AG09319 (cell line): ENCODE results near the gene SOS1.

ENCODE experiments used
- DNase-seq: peaks from one replicate; pipeline ENCODE4 v3.0.0-alpha.2; 2010; ENCODE audit warnings: low read depth; ENCODE audit errors: extremely low read depth
- TF ChIP-seq, protein P1 (sequence below): IDR thresholded peaks from 2 replicates; pipeline ENCODE4 v1.5.1; 2011; ENCODE audit warnings: low read depth, mild to moderate bottlenecking, inconsistent platforms, low read length, moderate library complexity

SOS1 gene

GRCh38 chr2:39154944-39155343 lies 34.1 kb upstream of the SOS1 start:
- no peak for DNase-seq
- TF ChIP-seq, protein P1, sequence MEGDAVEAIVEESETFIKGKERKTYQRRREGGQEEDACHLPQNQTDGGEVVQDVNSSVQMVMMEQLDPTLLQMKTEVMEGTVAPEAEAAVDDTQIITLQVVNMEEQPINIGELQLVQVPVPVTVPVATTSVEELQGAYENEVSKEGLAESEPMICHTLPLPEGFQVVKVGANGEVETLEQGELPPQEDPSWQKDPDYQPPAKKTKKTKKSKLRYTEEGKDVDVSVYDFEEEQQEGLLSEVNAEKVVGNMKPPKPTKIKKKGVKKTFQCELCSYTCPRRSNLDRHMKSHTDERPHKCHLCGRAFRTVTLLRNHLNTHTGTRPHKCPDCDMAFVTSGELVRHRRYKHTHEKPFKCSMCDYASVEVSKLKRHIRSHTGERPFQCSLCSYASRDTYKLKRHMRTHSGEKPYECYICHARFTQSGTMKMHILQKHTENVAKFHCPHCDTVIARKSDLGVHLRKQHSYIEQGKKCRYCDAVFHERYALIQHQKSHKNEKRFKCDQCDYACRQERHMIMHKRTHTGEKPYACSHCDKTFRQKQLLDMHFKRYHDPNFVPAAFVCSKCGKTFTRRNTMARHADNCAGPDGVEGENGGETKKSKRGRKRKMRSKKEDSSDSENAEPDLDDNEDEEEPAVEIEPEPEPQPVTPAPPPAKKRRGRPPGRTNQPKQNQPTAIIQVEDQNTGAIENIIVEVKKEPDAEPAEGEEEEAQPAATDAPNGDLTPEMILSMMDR = no peak

DNA sequence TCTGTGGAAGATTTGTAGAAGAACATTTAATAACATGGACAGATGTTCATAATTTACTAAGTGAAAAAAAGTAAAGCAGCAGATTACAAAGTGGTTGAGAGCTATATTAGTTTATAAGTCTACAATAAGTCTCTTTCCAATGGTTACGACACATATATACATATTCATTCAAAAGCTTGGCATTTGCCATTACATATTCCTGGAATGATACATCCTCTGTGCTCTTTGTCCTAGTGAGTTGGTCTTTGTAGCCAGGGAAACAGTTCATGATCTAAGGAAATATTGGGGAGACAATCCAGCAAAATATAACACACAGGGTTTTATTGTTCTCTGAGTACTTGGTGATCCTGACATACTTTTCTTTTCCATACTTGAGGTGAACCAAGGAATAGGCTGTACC lies 32.5 kb upstream of the SOS1 start:
- TF ChIP-seq, protein P1 = no peak
- no peak for DNase-seq

DNA sequence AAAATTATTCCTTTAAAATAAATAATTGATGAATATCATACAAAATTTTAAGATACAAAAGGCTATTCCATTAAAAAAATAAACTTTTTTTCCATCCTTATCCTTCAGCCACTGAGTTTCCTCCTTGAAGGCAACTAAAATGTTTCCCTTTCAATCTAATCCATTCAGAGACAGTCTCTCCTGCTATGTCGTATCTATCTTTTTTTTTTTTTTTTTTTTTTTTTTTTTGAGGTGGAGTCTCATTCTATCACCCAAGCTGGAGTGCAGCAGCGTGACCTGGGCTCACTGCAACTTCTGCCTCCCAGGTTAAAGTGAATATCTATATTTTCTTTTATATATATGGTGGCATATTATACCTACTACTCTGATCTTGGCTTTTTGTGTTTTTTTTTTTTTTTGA lies 31.7 kb upstream of the SOS1 start:
- TF ChIP-seq, protein P1 = no peak
- no peak for DNase-seq

DNA sequence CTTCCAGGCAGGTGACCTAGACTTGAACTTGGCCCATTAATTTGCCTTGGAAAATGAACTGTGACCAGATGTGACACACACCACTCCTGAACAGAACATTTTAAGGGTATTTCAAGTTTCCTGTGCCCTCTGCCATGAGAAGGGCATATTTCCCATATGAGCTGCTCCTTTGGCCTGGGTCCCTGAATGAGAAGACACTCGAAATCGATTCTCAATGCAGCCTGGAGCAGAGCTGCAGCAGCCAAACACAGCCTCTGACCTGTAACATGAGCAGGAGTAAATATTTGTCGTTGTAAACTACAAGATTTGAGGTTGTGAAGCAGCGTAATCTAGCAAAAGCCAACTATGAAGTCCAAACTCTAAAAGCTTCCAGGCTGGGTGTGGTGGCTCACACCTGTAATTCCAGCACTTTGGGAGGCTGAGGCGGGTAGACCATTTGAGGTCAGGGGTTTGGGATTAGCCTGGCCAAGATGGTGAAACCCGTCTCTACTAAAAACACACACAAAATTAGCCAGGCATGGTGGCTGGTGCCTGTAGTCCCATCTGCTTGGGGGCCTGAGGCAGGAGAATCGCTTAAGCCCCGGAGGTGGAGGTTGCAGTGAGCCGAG lies 30.1 kb upstream of the SOS1 start:
- DNase-seq = no peak
- TF ChIP-seq, protein P1 = no peak

DNA sequence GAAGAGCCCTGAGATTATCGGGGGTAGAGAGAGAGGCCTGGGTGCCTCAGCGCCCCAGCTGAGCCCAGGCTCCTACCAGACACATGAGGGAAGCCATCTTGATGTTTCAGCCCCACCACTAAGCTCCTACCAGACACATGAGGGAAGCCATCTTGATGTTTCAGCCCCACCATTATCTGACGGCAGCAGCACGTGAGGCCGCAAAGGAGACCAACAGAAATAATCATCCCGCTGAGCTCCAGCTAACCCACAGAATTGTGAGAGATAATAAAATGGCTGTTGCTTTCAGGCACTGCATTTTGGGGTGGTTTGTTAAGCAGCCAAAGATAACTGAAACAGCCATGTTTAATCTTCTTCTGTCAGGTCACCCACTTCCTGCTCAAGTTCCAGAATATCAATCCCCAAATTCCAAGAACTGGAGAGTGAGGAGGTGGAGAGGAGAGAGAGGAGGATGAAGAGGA lies 29.3 kb upstream of the SOS1 start:
- TF ChIP-seq, protein P1 = no peak
- no peak for DNase-seq

- no peak for DNase-seq
- TF ChIP-seq, protein P1 = no peak
Measured at GRCh38 chr2:39146630-39147029, 25.8 kb upstream of the SOS1 start.

DNA sequence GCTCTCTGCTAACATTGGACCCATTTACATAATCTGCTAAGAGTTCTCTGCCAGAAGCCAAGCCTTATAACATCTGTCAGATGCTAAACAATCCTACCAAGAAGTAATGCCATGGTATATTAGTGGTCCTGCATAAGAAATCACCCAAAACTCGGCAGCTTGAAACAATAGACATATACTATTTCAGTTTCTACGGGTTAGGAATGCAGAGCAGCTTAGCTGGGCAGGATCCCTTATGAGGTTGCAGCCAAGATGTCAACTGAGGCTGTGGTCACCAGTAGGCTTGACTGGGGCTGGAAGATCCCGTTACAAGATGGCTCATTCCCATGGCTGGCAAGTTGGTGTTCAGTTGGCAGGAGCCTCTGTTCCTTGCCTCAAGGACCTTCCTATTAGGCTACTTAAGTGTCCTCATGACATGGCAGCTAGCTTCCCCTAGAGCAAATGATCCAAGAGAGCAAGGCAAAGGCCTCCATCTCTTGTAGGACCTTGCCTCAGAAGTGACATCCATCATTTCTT lies 25.1 kb upstream of the SOS1 start:
- TF ChIP-seq, protein P1 = no peak
- DNase-seq = no peak
